Lung microvascular endothelial cell (primary cell): ENCODE results near the gene PTPN14. TPM values are rescaled to one million over a fixed set of nuclear protein-coding genes. Genes with fewer than 3 reads are reported as not detected.
"Not testable (repeated sequence)": the region's sequence is repeated elsewhere in the genome, so short reads cannot be mapped to it uniquely, and the experiment has no call there.

Source experiments
- DNase-seq, 2 donors: peaks; one replicate each; pipeline versions ENCODE4 v3.0.0 to v3.0.0-alpha.2; 2010; ENCODE audit warnings: low read depth in 2 of 2
- total RNA-seq: library from RNA; depleted of rRNA; stranded (reverse); fragments of >200 nt; gene quantifications from 2 replicates; pipeline ENCODE4 v1.2.1, GENCODE V29; 2014

The PTPN14 gene
- total RNA-seq, 1 donor from 2014 or later, result 71.8 TPM

DNA sequence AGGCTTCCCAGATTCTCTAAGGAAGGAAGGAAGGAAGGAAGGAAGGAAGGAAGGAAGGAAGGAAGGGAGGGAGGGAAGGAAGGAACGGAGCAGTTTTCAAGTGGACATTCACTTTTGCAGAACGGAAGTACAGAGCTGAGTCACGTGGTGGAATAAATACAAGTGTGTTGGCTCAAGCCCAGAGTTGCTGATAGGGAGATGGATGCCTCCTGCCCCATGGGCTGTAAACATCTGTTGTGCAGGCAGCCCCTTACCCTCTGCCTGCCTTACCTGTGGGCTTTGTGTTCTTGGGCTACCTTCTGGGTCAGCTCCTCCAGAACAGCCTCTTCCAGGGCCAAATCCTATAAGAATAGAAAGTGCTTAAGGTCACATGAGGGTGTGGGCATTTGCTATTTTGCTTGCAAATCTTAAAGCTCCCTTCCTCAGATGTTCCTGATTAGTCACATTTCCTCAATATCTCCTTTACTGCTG is 148.8 kb downstream of the PTPN14 start:
- peak; percentile 60 to 82 for DNase-seq

DNA sequence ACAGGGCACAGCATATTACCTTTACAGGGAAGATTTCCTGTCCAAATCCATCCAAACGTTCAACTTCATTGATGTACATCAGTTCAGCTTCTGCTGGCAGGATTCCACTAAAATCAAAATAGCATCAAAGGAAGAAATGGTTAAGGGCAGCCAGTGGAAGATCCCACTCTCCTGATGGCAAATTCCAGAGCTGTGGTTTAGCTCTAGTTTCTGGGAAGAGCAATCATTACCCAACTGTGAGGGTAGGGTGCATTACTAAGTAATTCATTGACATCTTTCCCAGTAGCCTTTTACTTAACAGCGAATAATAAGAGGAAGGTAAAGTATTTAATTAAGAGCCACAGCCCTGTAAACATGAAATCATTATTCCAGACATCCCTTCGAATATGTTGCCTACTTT is 149.7 kb downstream of the PTPN14 start:
- no peak for DNase-seq

DNA sequence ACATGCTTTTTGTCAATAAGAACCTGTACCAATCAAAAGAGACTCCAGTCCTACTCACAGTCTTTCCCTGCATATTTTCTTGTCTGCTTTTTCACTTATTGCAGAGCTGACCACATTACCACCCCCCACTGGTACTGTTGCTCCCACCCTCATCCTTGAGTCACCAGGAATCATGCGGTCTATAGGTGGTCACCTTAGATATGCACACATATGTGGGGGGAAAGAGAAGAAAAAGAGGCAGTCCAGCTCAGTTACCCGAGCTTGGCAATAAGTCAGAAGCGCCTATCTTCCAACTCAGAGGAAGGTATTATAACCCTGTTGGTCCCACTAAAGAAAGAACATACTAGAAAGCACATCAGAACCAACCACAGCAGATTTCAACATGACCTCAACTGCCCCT is 151.3 kb downstream of the PTPN14 start:
- no peak for DNase-seq

DNA sequence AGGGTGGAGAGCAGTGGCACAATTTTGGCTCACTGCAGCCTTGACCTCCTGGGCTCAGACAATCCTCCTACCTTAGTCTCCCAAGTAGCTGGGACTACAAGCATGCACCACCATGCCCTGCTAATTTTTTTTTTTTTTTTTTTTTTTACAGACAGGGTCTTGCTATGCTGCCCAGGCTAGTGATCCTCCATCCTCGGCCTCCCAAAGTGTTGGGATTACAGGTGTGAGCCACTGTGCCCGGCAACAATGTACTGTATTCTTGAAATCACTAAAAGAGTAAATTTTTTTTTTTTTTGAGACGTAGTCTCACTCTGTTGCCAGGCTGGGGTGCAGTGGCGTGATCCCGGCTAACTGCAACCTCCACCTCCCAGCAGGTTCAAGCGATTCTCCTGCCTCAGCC is 152.9 kb downstream of the PTPN14 start:
- no peak for DNase-seq

DNA sequence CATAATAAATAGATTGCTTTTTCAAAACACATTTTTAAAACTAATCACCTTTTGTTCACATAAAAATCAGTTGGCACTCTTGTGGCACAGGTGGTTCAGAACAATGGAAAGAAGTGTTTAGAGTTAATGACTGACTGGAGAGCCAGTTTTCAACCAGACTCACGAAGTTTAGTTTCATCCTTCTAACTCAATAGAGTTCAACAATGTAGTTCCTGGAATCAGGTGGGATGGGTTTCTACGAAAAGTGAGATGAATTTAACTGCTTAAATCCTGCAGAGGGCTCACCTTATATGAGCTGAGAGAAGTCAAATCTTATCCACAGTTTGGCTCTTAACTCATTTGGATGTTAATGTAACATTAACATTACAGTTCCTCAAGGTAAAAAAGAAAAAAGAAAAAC is 153.9 kb downstream of the PTPN14 start:
- no peak for DNase-seq

DNA sequence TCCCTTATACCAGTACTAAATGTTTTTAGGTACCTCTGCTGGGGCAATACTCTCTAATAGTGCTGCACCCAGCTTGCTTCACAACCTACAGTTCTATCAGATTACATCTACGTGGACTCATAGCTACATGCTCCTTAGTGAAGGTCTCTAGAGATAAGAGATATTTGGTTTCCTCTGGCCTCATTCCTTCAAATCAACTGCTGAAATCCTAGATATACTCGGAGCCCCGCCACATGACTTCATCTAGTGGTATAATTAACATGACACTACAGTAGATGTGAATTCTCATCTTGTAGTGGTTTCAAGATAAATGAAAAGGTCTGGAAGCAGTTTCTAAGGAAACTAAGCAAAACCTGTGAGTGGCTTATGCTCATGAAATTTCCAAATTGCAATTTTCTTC is 155.1 kb downstream of the PTPN14 start:
- no peak for DNase-seq

DNA sequence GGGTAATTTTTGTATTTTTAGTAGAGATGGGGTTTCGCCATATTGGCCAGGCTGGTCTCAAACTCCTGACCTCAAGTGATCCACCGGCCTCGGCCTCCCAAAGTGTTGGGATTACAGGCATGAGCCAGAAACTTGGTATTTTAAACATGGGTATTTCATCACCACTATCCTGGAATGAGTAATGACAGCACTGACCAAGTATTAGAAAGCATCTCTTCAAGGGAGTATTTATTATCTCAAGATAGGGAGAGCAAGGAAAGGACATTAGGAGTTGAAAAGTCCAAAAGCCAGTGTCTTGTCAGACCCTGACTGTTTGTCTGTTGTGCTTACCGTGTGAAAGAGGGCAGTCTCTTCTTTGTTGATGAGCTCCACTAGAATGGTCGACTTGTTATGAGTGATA is 156.8 kb downstream of the PTPN14 start:
- not testable (repeated sequence) for DNase-seq

DNA sequence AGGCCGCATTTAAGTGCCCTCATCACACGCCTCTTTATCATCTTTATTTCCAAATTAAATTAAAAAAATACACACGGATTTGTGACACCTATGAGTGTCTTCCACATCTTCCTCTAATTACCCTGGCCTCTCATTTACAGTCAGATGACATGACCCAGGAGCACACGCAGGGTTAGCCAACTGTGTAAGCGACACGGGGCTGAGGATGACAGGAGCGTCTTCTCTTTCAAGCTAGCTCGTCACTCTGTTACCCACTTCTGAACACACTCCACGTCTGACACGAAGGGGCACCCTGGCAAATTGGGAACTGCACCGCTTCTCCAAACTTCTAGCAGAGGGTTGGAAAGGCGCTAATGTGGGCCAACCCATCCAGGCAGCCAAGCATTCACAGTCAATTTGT is 158.3 kb downstream of the PTPN14 start:
- no peak for DNase-seq

DNA sequence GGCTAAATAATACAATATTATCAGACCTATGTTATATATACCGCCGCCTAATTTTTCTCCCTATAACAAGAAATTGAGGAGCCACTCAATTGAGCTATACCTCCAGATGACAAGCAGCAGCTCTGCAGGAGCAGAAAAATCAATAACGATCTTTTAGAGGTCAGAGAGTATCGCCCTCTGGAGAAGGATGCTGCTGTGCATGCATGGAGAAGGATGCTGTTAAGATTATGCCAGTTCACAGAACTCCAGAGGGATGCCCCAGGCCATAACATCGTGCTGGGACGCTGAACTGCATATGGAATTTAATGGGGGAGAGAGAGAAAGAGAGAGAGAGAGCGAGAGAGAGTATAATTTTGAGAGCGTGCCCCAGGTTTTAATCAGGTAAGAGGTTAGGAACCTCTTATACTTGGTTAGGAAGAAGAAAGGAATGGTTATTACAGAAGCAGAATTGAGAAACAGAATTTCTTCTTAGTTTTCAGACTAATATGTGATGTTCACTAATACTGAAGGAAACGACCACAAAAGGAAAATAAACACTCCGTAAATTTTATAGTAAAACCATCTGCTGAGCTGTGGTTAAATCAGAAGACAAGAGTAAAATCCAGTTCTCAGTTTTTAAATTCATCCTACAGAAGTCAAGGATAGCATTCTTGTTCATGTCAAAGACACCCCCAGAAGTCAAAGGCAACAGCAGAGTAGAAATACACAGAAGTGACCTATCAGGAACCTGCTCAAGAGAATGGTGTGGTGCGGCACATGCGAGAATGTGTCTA is 159.3 kb downstream of the PTPN14 start:
- DNase-seq, result no peak

DNA sequence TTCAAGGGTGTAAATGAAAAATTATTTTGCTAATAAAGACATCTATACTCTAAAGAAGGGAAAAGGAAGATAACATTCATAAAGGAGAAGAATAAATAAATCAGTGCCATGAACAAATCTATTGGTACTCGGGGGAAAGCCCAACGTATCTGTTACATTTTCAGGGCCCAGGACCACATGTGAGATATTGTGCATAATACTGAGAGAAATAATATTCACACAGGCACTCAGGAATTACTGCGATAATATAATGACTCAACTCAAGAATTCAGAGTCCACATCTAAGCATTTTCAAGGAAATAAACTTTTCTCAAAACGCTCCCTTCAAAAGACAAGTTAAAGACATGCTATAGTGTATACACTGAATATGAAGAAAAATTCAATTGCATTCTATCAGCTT is 161.7 kb downstream of the PTPN14 start:
- DNase-seq, result no peak

DNA sequence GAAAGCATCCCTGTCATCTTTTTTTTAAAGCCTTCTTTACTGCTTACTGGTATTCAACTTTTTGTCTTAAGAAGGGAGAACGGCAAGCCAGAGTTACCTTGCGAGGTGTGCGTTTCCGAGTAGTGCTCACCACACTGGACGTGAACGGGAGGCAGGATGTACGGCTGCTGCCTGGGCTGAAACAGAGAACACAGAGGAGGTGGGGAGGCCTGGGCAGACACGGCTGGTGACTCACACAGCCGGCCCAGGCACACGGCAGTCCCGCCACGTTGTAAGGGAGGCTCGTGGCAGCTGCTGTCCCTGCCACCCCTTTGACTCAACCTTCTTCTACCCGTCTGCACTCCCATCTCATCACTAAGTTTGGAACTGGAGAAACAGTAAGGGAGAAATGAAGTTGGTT is 164.7 kb downstream of the PTPN14 start:
- DNase-seq, result peak; percentile 59 to 83

DNA sequence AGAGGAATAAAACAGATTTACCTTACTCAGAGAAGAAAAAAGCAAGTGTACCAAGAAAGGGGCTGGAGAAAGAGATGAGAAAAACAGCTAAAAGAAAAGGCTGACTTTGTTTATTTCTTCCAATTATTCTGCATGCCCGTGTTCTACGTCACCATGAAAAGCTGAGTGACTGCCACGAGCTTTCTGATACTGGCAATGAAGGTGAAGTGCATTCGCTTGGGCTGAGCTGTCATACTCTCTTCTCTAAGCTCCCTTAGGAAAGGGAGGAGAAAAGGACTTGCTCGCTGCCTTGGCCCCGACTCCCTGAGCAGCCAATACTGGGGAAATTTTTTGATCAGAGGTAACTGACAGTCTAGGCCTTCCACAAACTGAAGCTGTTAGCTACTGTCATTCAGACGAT is 165.1 kb downstream of the PTPN14 start:
- no peak for DNase-seq

DNA sequence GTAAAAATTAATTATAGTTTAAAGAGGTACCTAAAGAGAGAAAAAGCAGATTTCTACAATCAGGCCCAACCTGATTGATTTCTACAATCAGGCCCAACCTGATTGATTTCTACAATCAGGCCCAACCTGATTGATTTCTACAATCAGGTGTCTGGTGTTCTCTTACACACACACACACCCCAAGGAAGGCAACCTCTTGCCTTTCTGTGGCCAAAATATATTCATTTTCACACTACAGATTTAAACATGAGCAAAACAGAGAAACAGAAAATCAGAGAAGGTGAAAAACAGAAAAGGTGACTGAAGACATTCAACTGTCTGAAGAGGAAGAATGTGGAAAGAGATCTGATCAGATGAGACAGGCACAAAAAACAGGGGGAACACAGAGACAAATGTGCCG is 166.0 kb downstream of the PTPN14 start:
- no peak for DNase-seq

DNA sequence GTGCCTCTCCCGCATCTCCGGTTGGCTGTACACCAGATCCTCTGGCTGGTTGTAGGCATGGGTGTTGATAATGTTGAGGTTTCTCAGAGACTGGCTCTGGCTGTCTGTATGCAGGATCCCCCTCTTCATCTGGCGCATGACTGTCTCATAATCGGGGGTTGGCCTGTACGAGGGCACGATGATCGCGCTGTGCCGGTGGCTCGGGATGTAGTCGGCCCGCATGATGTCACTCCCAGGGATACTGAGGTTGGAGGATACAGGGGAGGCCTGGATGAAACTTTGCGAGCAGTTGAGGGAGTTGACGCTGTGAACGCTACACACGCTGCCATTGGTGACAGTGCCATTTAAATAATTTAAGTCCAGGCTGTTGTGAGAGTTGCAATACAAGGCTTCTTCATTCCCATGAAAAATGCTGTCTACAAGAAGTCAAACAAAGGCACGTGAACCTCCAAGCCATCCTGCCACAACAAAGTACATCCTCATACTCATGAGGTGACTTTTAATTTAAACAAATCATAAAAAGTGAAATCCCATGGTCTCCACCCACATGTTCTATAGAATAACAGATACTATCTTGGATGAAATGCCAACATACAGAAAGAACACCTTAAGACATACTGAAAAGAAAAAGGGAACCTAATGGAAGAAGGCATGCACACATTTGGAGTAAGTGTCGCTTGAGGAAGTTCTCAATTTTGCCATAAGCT is 166.9 kb downstream of the PTPN14 start:
- no peak for DNase-seq

DNA sequence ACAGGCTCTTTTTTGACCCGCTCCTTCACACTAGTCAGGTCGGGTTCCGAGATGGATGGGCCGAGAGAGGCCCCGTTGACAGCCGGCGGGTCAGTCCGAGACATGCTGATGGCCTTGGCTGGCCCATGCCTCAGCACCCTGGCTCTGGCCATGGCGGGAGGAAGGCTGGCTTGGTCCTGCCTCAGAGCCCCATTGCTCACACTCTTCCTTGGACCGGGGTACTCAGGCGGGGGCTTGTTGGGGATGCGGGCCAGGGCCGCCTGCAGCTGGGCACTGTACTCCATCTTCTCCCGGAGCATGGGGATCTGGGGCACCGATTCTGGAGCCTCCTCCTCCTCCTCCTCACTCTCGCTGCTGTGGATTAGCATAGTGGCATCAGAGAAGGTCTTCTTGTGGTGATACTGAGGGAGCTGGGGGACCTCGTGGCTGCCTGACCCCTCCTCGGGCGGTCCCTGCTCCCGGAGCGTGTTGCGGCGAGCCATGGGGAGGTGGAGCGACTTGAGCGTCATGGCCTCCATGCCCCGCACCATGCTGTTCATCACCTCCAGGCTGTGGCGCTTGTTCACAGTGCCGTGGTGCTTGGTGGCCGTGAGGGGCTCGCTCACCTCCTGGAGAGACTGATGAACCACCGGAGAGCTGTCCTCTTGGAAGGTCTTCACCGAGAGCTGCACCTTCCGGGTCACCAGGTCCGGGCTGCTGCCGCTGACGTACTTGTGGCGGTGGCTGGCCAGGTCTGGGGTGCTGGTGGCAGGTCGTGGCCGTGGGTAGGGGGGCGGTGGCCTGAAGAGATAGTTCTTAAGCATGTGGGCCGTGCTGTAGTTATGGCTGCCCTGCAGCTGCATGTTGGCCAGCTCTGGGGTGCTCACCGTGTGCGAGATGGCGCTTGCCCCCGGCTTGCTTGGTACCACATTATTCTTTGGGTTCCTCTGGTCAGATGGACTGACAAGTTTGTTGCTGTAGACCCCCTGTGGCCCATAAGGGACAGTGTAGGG is 167.7 kb downstream of the PTPN14 start:
- DNase-seq, result no peak

DNA sequence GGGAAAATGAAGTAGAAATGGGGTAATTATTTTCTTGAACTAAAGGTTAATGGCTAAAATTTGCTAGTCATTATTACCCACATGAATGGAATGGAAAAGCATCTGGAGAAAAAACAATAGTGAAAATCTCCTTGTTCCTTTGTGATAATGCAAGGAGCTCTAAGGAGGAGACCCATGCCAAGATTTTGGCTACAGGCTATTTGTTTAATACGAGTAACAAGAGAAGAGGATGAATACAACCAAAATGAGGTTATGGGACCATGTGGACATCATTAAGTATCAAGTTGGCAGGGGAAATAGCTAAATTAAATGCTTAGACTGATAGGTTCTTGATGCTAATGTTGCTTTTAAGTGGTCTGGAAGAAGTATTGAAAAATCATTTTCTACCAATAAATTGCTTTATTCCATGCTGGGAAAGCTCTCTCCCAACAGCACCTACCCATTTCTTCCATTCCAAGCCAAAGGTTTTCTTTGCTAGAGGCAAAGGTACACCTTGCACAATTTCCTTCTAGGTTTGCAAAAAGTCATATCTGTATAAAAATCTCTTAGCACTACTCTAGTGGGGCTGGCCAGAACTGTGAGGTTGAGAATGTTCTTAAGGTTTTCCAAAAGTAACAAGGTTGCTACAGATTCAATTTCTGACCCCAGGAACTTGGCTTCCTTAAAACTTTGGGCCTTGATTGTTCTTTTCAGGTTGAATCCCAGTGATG is 170.3 kb downstream of the PTPN14 start:
- DNase-seq, result no peak

DNA sequence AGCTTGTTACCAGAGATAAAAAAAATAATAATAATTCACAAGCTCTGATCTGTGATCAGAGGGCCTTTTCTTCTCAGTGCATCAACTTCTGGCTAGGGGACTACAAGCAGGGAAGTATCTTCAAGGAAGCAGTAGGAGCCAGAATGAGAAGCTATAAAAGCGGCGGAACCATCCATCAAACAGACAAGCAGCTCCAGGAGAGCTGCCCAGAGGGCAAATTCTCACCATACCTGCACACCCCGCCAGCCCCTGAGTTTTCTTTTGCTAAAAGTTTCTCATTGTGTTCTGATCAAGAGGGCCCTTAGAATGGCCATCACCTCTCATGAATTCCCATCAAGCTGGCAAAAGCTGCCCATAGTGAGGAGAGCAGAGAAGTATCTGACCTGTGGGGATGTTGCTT is 171.0 kb downstream of the PTPN14 start:
- no peak for DNase-seq

DNA sequence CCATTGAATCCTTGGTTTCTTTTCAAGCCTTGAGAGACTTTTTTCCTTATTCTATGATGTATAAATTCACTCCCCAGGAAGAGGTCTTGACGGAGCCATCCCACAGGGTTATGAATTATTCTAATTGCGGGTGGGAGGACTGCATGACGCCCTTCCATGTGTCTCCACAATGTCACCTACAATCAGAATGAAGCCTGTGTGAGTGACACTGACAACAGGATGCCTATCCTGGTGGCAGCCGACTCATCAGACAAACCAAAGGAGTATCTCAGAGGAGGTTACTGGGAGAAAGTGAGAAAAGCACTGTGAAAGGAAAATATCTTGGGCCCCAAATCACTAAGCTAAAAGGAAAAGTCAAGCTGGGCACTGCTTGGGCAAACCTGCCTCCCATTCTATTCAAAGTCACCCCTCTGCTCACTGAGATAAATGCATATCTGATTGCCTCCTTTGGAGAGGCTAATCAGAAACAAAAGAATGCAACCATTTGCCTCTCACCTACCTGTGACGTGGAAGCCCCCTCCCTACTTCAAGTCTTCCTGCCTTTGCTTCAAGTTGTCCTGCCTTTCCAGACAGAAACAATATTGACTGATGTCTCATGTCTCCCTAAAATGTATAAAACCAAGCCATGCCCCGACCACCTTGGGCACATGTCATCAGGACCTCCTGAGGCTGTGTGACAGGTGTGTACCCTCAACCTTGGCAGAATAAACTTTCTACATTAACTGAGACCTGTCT is 172.0 kb downstream of the PTPN14 start:
- no peak for DNase-seq

DNA sequence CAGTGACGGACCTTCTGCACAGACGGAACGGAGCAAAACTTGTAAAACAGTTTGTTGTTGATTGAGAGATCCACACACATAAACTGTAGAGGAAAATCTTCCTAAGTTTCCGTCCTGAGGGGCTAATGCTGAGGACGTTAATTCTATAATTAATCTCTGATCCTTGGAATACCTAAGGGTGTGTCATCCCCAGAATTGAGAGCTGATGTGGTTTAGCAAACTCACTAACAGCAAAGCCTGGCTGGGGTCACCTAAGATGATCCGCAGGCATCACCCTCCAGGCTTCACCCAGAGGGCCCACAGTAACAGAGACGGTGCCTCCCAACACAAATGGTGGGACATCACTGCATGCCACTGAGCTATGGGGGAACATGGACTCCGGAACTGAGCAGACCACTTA is 172.9 kb downstream of the PTPN14 start:
- DNase-seq, result no peak

DNA sequence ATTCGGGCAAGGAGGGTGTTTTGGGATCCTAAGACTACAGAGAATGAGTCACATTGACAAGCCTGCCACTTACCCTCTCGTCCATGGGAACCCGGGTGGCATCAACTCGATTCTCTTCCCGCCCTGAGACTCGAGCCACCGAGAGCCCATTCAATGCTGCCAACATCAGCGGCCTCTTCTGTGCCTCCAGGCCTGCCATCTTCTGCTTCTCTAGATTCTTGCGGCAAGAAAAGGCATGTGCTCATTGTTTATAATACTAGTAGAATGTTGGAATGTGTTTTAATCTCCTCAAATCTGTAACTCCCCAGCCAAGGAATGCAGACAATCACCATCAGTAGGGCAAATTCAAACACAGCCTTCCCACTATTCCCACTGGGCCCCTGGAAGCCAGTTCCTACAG is 173.5 kb downstream of the PTPN14 start:
- peak in 1 of 2 donors; percentile 15 for DNase-seq

DNA sequence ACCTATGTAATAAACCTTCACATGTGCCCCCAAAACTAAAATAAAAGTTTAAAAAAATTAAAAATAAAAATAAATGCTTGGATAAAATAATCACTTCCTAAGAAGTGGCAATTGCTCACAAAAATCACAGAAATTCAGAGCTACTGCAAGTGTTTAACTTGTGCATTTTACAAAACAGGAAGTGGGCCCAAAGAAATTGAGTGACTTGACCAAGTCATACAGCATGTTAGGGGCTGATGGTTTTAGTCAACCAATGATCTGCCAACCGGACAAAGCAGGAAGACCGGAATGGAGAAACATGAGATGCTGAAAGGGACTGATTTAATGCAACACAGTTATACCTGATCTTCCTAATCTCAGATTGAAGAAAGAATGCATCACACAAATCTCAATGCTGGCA is 173.9 kb downstream of the PTPN14 start:
- DNase-seq, result no peak
